GM12878 (cell line): ENCODE data around the gene RRAS.
A peak's percentile ranks its signal among the peaks of the same experiment; 100 is the strongest.

Source experiments
- ATF2 ChIP-seq: IDR thresholded peaks from 2 replicates; pipeline ENCODE4 v1.6.1; 2012; ENCODE audit warnings: low read length, inconsistent platforms
- ATF3 ChIP-seq: IDR thresholded peaks from 2 replicates; pipeline ENCODE4 v1.6.1; 2011; ENCODE audit warnings: low read depth, mild to moderate bottlenecking, low read length, moderate library complexity, borderline replicate concordance; ENCODE audit errors: extremely low read depth
- BCL11A ChIP-seq: IDR thresholded peaks from 2 replicates; pipeline ENCODE4 v1.6.1; 2011; ENCODE audit warnings: low read depth, low read length
- CBFB ChIP-seq: IDR thresholded peaks from 2 replicates; pipeline ENCODE4 v1.6.1; 2016; ENCODE audit warnings: antibody characterized with exemption, low read depth
- CTCF ChIP-seq, 3 experiments: IDR thresholded peaks in 2 of 3; conservative IDR thresholded peaks in 1 of 3; 2 replicates each; pipeline ENCODE4 v1.5.1; 2011; ENCODE audit warnings: low read depth in 3 of 3, low read length in 3 of 3, mild to moderate bottlenecking in 3 of 3, control low read depth in 2 of 3, moderate library complexity in 2 of 3, inconsistent platforms in 1 of 3, mixed read lengths in 1 of 3; ENCODE audit not compliant: control insufficient read depth in 2 of 3, insufficient read depth in 1 of 3; ENCODE audit errors: extremely low read depth in 1 of 3
- E2F4 ChIP-seq: IDR thresholded peaks from 2 replicates; pipeline ENCODE4 v1.6.1; 2012; ENCODE audit warnings: low read depth, low read length, improper control_type of control experiment
- E4F1 ChIP-seq: fragments of 450-650 bp; IDR thresholded peaks from 2 replicates; pipeline ENCODE4 v1.6.1; 2018; ENCODE audit warnings: borderline replicate concordance, mild to moderate bottlenecking; ENCODE audit not compliant: partially characterized antibody
- FOXM1 ChIP-seq: IDR thresholded peaks from 2 replicates; pipeline ENCODE4 v1.6.1; 2012; ENCODE audit warnings: low read depth, mild to moderate bottlenecking, inconsistent platforms, low read length, moderate library complexity
- IRF3 ChIP-seq: fragments of 450-650 bp; IDR thresholded peaks from 2 replicates; pipeline ENCODE4 v1.6.1; 2014; ENCODE audit warnings: mild to moderate bottlenecking
- PAX8 ChIP-seq: fragments of 450-650 bp; IDR thresholded peaks from 2 replicates; pipeline ENCODE4 v1.6.1; 2017; ENCODE audit warnings: mild to moderate bottlenecking, moderate library complexity
- SMARCA5 ChIP-seq: fragments of 450-650 bp; IDR thresholded peaks from 2 replicates; pipeline ENCODE4 v1.6.1; 2017; ENCODE audit warnings: mild to moderate bottlenecking
- TAF1 ChIP-seq: IDR thresholded peaks from 2 replicates; pipeline ENCODE4 v1.6.1; 2011; ENCODE audit warnings: mild to moderate bottlenecking, low read depth, low read length, borderline replicate concordance
- ZBTB11 ChIP-seq: fragments of 450-650 bp; formaldehyde crosslinking; IDR thresholded peaks from 2 replicates; pipeline ENCODE4 v1.5.0; 2022; ENCODE audit warnings: mild to moderate bottlenecking, missing genetic modification characterization

- TF ChIP-seq CTCF (IDR thresholded peaks at IDR 0.05 in 2 of 3, conservative IDR thresholded peaks at IDR 0.05 in 1 of 3; ENCODE audit: control insufficient read depth in 2 of 3, extremely low read depth in 1 of 3, insufficient read depth in 1 of 3, low read depth in 3 of 3, low read length in 3 of 3) (no peak), SMARCA5 (0 out of 2 replicates have a peak, but pooled peaks have one; percentile 2), BCL11A (no peak), TAF1 (no peak), ZBTB11 (no peak), E4F1 (no peak), E2F4 (no peak), PAX8 (no peak), FOXM1 (no peak), ATF3 (no peak), CBFB (no peak), IRF3 (no peak), ATF2 (no peak)
Observed at GRCh38 chr19:49665036-49665350, 25.1 kb upstream of the RRAS start.
